GM19324 (cell line): Measurements from ENCODE around the gene APOH.
"Not testable (repeated sequence)": the region's sequence is repeated elsewhere in the genome, so short reads cannot be mapped to it uniquely, and the experiment has no call there.

Source experiments
- ATAC-seq: cut with Tn5 transposase; IDR thresholded peaks from one replicate; pipeline ENCODE4 v1.9.1; 2021; ENCODE audit warnings: mild to moderate bottlenecking, moderate library complexity; ENCODE audit not compliant: unreplicated experiment, low FRiP score

The APOH gene

DNA sequence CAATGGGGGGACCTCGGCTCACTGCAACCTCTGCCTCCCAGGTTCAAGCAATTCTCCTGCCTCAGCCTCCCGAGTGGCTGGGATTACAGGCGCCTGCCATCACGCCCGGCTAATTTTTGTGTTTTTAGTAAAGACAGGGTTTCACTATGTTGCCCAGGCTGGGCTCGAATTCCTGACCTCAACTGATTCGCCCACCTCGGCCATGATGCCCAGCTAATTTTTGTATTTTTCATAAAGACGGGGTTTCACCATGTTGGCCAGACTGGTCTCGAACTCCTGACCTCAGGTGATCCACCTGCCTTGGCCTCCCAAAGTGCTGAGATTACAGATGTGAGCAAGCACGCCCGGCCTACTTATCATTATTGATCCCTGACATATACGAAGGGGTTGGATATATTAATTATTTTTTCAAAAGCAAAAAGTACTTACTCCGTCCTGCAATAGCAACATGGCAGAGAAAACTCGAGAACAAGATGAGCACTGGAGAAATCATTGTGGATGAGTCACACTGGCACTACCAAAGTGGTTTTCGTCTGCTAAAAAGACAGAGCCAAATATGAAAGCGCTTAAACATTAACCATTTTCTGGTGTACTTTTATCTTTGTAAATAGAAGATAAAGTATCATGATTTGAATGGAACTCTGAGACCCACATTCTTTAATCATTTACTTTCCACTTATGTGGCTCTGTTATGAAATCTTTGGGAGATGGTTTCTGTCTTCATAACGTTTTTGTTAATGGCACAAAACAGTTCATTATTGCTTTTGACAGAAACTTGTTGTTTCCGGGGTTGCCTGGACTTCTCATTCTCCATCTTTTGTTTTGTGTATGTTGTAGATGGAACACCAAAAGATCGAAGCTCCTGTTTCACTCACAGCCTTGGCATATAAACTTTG, at the start of gene APOH:
TSS of gene APOH (minus strand) at position 529 of the 896 bp plus-strand sequence. CDS start at position 493, 36 bp downstream.
- no peak for ATAC-seq

- no peak for ATAC-seq
These were observed 48.0 kb upstream of the APOH start for GRCh38 chr17:66277191-66277590.

GRCh38 chr17:66276328-66276937, 47.2 kb upstream of the APOH start:
- no peak for ATAC-seq

DNA sequence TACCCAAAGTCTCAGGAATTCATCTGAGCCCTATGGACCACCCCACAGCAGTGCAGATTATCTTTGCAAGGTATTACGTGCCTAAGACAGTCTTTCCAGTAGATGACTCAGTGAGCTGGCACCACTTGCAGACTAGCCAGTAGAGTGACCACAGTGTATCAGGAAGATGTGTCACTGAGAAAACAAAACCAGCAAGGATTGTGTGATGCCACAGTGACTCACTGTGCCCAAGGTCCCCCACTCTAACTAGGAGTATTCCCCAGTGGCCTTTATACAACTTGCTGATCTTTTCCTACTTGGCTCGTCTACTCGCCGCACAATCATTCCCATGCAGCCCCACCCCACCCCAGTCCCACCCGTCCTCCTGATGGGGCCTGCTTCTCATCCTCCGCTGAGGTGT, 46.4 kb upstream of the APOH start:
- ATAC-seq, result no peak

DNA sequence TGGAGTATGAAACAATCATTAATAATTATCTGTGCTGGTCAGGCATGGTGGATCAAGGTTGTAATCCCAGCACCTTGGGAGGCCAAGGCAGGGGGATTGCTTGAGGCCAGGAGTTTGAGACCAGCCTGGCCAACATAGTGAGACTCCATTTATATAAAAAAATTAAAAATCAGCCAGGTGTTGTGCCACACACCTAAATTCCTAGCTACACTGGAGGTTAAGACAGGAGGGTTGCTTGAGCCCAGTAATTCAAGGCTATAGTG, 44.3 kb upstream of the APOH start:
- ATAC-seq, result no peak

- ATAC-seq, result no peak
These were observed 43.8 kb upstream of the APOH start for GRCh38 chr17:66272811-66273585.

GRCh38 chr17:66271512-66271911, 42.3 kb upstream of the APOH start:
- no peak for ATAC-seq

DNA sequence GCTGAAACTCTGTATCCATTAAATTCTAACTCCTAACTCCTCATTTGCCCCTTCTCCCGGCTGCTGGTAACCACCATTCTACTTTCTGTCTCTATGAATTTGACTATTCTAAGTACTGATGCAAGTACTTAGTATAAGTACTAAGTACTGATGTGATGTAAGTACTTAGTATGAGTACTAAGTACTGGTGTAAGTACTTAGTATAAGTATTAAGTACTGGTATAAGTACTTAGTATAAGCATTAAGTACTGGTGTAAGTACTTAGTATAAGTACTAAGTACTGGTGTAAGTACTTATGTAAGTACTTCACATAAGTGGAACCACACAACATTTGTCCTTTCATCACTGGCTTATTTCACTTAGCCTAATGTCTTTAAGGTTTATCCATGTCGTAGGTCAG, 40.9 kb upstream of the APOH start:
- ATAC-seq, result no peak

DNA sequence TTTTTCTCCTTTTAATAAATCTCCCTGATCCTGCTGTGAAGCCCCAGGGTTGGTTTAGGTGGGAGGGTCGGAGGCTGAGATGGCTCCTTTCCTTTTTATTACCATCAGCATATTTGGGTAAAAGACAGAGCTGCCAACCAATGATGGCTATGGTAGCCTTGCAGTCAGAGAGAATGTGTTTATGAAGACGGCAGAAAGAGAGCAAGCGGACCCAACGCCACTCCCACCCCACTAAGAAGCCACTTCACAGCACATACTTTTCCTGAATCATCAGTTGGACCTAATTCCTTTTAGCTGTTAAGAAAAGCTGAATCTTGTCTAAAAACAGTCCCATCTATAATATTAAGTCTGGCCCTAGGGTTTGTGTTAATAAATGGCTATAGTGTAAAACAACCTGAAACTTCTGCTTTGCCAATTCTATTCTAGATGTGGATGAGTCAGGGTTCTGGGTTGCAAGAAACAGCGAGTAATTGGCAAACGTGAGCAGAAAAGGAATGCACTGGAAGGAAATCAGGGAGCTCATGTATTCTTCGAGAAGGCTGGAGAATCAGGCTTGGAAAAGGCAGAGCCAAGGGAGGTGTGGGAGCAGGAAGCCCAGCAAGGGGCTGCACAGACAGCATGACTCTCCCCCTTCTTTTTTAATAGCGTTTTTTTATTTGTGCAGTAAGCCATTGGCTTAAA, 39.2 kb upstream of the APOH start:
- ATAC-seq, result no peak

- no peak for ATAC-seq
These were observed 35.5 kb upstream of the APOH start for GRCh38 chr17:66264696-66265095.

DNA sequence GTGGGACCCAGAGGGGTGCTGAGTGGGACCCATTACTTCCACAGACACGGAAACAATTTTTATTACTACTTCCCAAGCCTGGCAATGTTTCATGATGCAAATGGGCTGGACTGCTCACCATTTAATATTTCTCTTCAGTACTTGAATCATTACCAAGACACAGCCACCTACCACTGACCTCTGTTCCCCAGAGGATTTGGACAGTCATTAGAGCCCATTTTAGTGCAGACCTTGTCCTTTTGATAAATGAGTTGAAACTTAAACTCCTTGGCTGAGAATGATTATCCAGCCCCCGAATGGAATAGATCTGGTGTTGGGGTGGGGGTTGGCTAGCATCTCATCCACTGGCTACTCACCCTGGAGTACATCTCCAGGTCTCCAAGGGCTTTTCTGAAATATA, 33.6 kb upstream of the APOH start:
- ATAC-seq, result no peak

GRCh38 chr17:66260688-66261087, 31.5 kb upstream of the APOH start:
- no peak for ATAC-seq

- ATAC-seq, result no peak
These were observed 31.1 kb upstream of the APOH start for GRCh38 chr17:66260275-66260674.

DNA sequence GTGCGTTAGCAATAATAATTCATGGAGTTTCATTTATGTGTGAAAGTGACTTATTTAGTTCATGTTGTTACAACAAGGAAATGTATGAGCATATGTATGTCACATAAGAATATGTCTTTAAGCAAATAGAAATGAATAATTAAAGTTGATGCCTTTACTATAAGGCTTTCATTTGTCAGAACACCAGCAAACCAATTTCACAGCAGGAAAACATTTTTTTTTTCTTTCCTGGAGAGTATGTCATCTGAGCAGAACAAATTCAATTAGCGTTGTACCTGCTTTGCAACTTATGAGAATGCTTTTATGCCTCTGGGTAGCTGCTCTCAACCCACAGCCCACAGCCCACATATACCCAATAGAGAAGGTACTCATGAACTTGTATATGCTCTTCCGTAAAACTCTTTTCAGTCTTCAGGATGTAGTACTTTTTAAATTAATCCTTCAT, 26.3 kb upstream of the APOH start:
- ATAC-seq, result no peak

GRCh38 chr17:66255112-66255511, 25.9 kb upstream of the APOH start:
- no peak for ATAC-seq

DNA sequence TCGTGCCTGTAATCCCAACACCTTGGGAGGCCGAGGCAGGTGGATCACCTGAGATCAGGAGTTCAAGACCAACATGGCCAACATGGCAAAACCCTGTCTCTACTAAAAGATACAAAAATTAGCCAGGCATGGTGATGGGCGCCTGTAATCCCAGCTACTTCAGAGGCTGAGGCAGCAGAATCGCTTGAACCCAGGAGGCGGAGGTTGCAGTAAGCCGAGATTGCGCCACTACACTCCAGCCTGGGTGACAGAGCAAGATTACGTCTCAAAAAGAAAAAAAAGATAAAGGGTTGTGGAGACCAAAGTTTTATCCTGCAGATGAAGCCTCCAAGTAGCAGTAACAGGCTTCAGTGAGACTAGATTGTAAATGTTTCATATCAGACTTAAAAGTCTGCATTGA, 24.2 kb upstream of the APOH start:
- not testable (repeated sequence) for ATAC-seq

DNA sequence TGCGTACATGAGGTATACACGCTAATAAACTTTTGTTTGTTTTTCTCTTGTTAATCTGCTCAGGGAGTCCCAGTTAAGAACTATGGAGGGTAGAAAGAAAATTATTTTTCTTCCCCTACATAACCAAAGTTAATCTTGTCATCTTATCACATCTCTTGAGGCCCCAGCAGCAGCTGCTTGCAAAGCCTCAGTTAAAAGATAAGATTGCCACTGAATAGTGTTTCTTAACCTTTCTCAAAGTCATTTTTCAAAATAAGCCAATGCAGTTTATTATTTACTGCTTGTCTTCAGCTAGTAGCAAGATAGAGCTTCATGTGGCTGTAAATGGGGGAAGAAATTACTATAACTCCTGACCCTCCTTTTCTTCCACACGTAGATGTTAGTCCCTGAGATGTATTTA, 21.5 kb upstream of the APOH start:
- no peak for ATAC-seq

- no peak for ATAC-seq
These were observed 19.1 kb upstream of the APOH start for GRCh38 chr17:66248285-66248684.

GRCh38 chr17:66241839-66242238, 12.6 kb upstream of the APOH start:
- no peak for ATAC-seq

GRCh38 chr17:66240630-66241029, 11.4 kb upstream of the APOH start:
- ATAC-seq, result no peak

- ATAC-seq, result no peak
These were observed 10.8 kb upstream of the APOH start for GRCh38 chr17:66240013-66240412.
